GM23248 (cell line): ENCODE measurements around the gene MPHOSPH9.

Experiments
- EZH2 ChIP-seq: fragments of 200-600 bp; sonication (generic); IDR thresholded peaks from 2 replicates; pipeline ENCODE4 v1.6.1; 2018; ENCODE audit warnings: antibody characterized with exemption, mild to moderate bottlenecking; ENCODE audit not compliant: insufficient read depth, poor library complexity, severe bottlenecking
- EZH2phosphoT487 ChIP-seq: fragments of 200-600 bp; sonication (generic); IDR thresholded peaks from 2 replicates; pipeline ENCODE4 v1.6.1; 2018; ENCODE audit warnings: antibody characterized with exemption, moderate library complexity, mild to moderate bottlenecking, low read depth; ENCODE audit not compliant: insufficient read depth

- TF ChIP-seq EZH2phosphoT487 = no peak
- no peak for TF ChIP-seq EZH2
Observed at GRCh38 chr12:123267335-123267920, 34.5 kb upstream of the MPHOSPH9 start.
